HepG2 (cell line): ENCODE measurements around the gene IL1RAPL2.

Experiments used
- TAF1 ChIP-seq: sonication (generic); formaldehyde crosslinking; IDR thresholded peaks from 2 replicates; pipeline ENCODE4 v1.4.0; 2020; ENCODE audit warnings: missing genetic modification reagents
- TF ChIP-seq, protein P1 (sequence below): sonication (generic); formaldehyde crosslinking; IDR thresholded peaks from 2 replicates; pipeline ENCODE4 v1.5.0; 2020; ENCODE audit warnings: mild to moderate bottlenecking, missing genetic modification reagents, moderate library complexity

DNA sequence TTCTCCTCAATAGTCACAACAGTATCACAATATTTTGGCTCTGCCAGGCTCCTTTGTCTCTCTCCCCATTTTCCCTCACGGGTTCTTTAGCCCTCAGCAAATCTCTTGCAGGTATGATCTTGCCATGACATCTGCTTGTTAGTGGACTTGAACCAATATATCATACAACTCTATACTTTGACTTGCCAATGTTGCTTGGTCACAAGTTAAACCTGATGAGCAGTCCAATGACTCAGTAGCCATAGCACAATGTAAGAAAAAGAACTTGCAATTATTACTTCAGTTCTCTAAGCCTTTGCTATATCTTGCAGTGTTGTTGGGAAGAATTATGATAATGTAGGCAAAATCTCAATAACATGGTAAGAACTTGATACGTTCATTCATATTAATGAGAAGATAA, 1081.8 kb downstream of the IL1RAPL2 start:
- TF ChIP-seq, protein P1, sequence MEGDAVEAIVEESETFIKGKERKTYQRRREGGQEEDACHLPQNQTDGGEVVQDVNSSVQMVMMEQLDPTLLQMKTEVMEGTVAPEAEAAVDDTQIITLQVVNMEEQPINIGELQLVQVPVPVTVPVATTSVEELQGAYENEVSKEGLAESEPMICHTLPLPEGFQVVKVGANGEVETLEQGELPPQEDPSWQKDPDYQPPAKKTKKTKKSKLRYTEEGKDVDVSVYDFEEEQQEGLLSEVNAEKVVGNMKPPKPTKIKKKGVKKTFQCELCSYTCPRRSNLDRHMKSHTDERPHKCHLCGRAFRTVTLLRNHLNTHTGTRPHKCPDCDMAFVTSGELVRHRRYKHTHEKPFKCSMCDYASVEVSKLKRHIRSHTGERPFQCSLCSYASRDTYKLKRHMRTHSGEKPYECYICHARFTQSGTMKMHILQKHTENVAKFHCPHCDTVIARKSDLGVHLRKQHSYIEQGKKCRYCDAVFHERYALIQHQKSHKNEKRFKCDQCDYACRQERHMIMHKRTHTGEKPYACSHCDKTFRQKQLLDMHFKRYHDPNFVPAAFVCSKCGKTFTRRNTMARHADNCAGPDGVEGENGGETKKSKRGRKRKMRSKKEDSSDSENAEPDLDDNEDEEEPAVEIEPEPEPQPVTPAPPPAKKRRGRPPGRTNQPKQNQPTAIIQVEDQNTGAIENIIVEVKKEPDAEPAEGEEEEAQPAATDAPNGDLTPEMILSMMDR (CRISPR knock-in tag) = no peak
- TF ChIP-seq TAF1 (CRISPR knock-in tag) = no peak
